GM12878 (cell line): ENCODE data around the gene DDRGK1.

ENCODE experiments used
- ETV6 ChIP-seq, 2 experiments: fragments of 450-650 bp in 1 of 2; IDR thresholded peaks in 1 of 2; conservative IDR thresholded peaks in 1 of 2; 2 replicates each; pipeline ENCODE4 v1.6.1; 2014; ENCODE audit warnings: antibody characterized with exemption in 1 of 2, borderline replicate concordance in 1 of 2, low read depth in 1 of 2, mild to moderate bottlenecking in 1 of 2, moderate library complexity in 1 of 2
- EZH2 ChIP-seq: IDR thresholded peaks from 2 replicates; pipeline ENCODE4 v1.6.1; 2012; ENCODE audit warnings: low read depth, mild to moderate bottlenecking, control low read depth, inconsistent platforms, low read length, borderline replicate concordance; ENCODE audit not compliant: control insufficient read depth
- GABPA ChIP-seq: IDR thresholded peaks from 2 replicates; pipeline ENCODE4 v1.6.1; 2014; ENCODE audit warnings: antibody characterized with exemption, low read depth, mild to moderate bottlenecking, inconsistent platforms
- JUND ChIP-seq: IDR thresholded peaks from 2 replicates; pipeline ENCODE4 v1.6.1; 2012; ENCODE audit warnings: low read depth, mild to moderate bottlenecking, low read length, improper control_type of control experiment, moderate library complexity
- MTA3 ChIP-seq: IDR thresholded peaks from 2 replicates; pipeline ENCODE4 v1.6.1; 2012; ENCODE audit warnings: low read length, inconsistent platforms, borderline replicate concordance
- POLR2A ChIP-seq: IDR thresholded peaks from 2 replicates; pipeline ENCODE4 v1.6.1; 2011; ENCODE audit warnings: low read depth, mild to moderate bottlenecking, low read length
- SMC3 ChIP-seq: IDR thresholded peaks from 2 replicates; pipeline ENCODE4 v1.6.1; 2011; ENCODE audit warnings: low read length, improper control_type of control experiment, borderline replicate concordance
- SRF ChIP-seq, 2 experiments: IDR thresholded peaks; 2 replicates each; pipeline ENCODE4 v1.6.1; 2011; ENCODE audit warnings: low read depth in 2 of 2, low read length in 2 of 2, mild to moderate bottlenecking in 1 of 2, moderate library complexity in 1 of 2
- TAF1 ChIP-seq: IDR thresholded peaks from 2 replicates; pipeline ENCODE4 v1.6.1; 2011; ENCODE audit warnings: mild to moderate bottlenecking, low read depth, low read length, borderline replicate concordance
- ZNF622 ChIP-seq: fragments of 450-650 bp; IDR thresholded peaks from 2 replicates; pipeline ENCODE4 v1.6.1; 2017; ENCODE audit warnings: mild to moderate bottlenecking, inconsistent platforms
- TF ChIP-seq, protein P1 (sequence below): IDR thresholded peaks from 2 replicates; pipeline ENCODE4 v1.6.1; 2012; ENCODE audit warnings: low read length, inconsistent platforms
- TF ChIP-seq, protein P2 (sequence below): fragments of 450-650 bp; IDR thresholded peaks from 2 replicates; pipeline ENCODE4 v1.6.1; 2017; ENCODE audit warnings: mild to moderate bottlenecking

DNA sequence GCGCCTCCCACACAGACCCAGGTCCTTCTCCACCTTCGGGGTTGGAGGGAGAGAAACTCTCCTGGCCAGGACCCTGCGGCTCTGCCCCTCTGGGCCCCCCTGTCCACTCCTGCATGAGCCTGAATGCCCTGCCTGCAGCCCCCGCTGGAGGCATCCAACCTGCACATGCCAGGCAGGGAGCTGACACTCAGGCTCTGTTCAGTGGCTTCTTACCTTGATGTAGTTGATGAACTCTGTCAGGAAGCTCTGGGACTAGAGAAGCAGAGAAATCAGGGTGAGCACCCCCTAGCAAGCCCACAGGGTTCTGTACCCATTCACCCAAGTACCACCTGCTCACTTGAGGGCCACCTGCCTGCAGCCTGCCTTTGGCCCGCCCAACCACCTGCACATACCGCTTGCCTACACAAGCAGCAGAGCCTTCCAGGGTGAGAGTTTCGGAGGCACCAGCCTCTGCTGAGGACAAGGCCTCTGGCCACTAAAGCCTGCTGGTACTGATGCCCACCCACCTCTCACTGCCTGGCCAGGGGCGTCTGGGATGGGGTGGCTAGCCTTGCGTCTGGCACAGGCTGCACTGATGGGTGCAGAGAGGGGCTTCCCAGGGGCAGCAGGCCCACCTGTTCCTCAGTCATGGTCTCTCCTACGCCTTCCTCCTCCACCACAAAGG is 9.7 kb downstream of the DDRGK1 start:
- TF ChIP-seq EZH2 (no peak), SMC3 (no peak), TAF1 (no peak), JUND (no peak), ETV6 (conservative IDR thresholded peaks at IDR 0.05 in 1 of 2, IDR thresholded peaks at IDR 0.05 in 1 of 2; ENCODE audit: borderline replicate concordance in 1 of 2, low read depth in 1 of 2) (no peak), MTA3 (no peak), GABPA (no peak), ZNF622 (no peak), SRF (IDR thresholded peaks at IDR 0.05; ENCODE audit: low read depth in 2 of 2, low read length in 2 of 2) (no peak), POLR2A (no peak)
- TF ChIP-seq, protein P1, sequence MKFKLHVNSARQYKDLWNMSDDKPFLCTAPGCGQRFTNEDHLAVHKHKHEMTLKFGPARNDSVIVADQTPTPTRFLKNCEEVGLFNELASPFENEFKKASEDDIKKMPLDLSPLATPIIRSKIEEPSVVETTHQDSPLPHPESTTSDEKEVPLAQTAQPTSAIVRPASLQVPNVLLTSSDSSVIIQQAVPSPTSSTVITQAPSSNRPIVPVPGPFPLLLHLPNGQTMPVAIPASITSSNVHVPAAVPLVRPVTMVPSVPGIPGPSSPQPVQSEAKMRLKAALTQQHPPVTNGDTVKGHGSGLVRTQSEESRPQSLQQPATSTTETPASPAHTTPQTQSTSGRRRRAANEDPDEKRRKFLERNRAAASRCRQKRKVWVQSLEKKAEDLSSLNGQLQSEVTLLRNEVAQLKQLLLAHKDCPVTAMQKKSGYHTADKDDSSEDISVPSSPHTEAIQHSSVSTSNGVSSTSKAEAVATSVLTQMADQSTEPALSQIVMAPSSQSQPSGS = no peak
- TF ChIP-seq, protein P2, sequence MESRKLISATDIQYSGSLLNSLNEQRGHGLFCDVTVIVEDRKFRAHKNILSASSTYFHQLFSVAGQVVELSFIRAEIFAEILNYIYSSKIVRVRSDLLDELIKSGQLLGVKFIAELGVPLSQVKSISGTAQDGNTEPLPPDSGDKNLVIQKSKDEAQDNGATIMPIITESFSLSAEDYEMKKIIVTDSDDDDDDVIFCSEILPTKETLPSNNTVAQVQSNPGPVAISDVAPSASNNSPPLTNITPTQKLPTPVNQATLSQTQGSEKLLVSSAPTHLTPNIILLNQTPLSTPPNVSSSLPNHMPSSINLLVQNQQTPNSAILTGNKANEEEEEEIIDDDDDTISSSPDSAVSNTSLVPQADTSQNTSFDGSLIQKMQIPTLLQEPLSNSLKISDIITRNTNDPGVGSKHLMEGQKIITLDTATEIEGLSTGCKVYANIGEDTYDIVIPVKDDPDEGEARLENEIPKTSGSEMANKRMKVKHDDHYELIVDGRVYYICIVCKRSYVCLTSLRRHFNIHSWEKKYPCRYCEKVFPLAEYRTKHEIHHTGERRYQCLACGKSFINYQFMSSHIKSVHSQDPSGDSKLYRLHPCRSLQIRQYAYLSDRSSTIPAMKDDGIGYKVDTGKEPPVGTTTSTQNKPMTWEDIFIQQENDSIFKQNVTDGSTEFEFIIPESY = no peak
